NCI-H2107 treated with DMSO at 0.1 percent for 48 hours (cell line): ENCODE results near the gene OPN1SW.

Source experiments
- DNase-seq: peaks from one replicate; lab custom pipeline; 2025; ENCODE audit not compliant: unreplicated experiment; lab: John Stamatoyannopoulos, UW

The OPN1SW gene, protein sequence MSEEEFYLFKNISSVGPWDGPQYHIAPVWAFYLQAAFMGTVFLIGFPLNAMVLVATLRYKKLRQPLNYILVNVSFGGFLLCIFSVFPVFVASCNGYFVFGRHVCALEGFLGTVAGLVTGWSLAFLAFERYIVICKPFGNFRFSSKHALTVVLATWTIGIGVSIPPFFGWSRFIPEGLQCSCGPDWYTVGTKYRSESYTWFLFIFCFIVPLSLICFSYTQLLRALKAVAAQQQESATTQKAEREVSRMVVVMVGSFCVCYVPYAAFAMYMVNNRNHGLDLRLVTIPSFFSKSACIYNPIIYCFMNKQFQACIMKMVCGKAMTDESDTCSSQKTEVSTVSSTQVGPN

GRCh38 chr7:128775744-128776474 is at the start of gene OPN1SW:
Gene OPN1SW, minus strand, starts transcription at chr7:128775794. Its CDS starts 13 bp downstream, at chr7:128775781.
- no peak for DNase-seq

GRCh38 chr7:128821724-128822123 is 46.1 kb upstream of the OPN1SW start:
- DNase-seq, result no peak

GRCh38 chr7:128818694-128819093 is 43.1 kb upstream of the OPN1SW start:
- no peak for DNase-seq

- no peak for DNase-seq
Measured at GRCh38 chr7:128815289-128815942, 39.8 kb upstream of the OPN1SW start.

DNA sequence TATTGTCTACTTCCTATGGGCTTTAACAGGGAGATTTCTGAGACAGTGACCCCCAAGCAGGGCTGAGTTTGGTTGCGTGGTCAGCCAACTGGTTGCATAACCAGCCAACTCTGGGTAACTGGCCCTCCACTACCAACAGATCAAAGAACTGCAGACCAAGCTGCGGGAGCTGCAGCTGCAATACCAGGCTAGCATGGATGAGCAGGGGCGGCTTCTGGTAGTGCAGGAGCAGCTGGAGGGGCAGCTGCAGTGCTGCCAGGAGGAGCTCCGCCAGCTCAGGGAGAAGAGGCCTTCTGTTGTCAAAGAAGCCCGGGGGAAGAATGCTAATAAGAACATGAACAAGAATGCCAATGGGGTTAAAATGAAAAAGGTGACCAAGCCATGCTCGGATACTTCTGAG is 38.9 kb upstream of the OPN1SW start:
- DNase-seq, result no peak

DNA sequence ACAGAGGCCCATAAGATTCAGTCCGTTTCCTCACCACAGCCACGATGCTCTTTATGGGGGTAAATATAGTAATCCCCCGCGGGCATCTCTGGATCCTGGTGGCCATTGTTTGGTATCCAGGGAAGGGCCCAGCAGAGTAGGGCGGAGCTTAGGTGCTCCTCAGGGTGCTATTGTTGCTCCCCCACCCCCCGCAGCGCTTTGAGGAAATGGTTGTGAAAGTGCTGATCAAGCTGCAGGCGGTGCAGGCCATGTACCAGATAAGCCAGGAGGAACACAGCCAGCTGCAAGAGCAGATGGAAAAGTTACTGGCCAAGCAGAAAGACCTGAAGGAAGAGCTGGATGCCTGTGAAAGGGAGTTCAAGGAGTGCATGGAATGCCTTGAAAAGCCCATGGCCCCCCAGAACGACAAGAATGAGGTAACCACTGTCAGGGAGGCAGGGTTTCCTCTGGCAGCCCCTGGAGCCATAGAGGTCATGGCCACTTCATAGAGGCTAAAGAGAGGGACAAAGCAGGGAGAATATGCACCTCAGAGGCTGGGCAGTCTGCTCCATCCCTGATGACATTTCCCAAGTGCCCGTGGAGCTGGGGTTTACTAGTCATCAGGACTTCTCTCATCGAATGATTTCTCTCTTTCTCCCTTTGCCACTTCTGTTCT is 37.0 kb upstream of the OPN1SW start:
- peak; percentile 92 for DNase-seq

DNA sequence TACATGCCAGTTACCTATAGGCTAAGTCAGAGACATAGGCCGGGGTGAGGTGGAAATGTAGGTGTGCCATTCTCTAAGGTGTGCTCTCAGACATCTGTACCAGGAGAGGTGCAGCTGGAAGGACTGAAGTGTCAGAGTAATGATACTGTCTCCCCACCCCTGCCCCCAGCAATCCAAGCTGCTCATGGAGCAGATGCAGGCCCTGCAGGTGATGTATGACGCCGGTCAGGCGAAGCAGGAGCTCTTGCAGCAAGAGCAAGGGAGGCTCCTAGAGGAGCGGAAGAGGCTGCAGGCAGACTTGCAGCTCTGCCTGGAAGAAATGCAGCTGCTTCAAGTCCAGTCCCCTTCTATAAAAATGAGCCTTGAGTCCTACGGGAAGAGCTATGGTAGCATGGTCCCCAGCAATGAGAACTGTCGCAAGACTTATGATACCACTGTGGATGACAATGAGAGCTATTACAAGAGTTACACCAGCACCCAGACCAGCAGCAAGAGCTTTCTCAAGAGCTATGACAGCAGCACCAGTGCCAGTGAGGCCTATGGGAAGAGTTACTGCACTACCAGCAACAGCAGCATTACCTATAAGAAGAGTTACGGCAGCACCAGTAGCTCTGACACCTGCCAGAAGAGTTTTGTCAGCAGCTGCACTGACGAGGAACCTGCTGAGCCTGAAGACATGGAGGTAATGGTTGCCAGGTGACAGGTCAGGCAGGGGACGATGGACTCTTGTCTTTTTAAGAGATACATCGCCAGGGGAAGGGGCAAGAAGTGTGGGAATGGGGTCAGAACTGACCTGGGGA is 36.2 kb upstream of the OPN1SW start:
- peak; percentile 67 for DNase-seq

DNA sequence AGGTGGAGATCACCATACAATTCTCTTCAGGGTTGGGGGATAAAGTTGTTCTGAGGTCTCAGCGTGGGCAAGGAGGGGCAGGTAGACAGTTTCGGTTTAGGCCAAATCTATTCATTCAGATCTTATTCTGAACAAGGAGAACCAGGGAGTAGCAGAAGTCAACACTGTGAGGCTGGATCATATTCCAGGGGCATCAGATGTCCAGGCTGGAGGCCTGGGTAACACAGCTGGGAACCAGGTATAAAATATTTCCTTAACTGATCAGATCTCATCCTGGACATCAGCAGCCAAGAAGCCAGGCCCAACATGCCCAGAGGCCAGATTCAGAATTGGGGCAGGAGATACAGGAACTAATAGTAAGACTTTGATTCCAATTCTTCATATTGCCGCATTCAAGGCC is 35.4 kb upstream of the OPN1SW start:
- DNase-seq, result no peak

- no peak for DNase-seq
Measured at GRCh38 chr7:128810473-128810872, 34.9 kb upstream of the OPN1SW start.

DNA sequence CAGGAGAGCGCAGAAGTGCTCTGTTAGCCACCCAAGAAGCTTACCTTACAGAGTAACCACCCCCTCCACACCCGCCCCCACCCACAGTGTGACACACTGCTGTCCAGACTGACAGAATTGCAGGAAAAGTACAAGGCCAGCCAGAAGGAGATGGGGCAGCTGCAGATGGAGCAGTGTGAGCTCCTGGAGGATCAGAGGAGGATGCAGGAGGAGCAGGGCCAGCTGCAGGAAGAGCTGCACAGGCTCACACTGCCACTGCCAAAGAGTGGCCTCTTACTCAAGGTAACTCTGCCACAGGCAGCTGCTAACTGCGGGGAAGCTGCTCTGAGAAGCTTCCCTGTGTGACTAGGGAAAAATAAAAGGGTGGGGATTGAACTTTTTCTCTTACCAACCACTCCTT is 33.8 kb upstream of the OPN1SW start:
- no peak for DNase-seq

- DNase-seq, result no peak
Measured at GRCh38 chr7:128807191-128807590, 31.6 kb upstream of the OPN1SW start.

GRCh38 chr7:128805225-128805624 is 29.6 kb upstream of the OPN1SW start:
- DNase-seq, result no peak

DNA sequence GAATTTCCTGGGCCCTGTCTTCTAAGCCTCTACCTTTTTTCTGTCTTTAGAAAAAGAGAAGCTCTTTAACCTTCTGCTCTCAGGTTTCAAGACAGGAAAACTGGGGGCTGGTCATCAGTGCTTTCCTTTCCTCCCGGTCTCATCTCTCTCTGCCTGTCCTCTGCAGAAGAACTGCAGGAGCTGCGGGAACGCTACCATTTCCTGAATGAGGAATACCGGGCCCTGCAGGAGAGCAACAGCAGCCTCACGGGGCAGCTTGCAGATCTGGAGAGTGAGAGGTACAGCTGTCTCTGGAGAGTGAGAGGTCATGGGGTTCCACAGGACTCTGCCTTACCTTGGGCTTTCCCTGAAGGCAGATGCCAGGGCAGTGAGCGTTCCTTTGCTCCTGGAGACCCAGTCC is 28.9 kb upstream of the OPN1SW start:
- DNase-seq, result no peak

GRCh38 chr7:128801667-128802418 is 26.2 kb upstream of the OPN1SW start:
- DNase-seq, result no peak

DNA sequence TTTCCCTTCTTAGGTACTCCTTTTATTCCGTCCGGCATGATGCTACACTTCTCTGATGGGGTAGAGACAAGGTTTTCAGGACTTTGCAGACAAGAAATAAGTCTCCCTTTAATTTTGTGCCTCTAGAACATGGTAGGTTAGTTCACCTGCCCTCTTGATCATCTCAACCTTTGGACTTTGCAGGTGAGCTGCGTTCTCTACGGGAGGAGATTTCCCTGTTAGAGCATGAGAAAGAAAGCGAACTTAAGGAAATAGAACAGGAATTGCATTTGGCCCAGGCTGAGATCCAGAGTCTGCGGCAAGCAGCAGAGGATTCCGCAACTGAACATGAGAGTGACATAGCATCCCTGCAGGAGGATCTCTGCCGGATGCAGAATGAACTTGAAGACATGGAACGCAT is 25.4 kb upstream of the OPN1SW start:
- DNase-seq, result no peak

DNA sequence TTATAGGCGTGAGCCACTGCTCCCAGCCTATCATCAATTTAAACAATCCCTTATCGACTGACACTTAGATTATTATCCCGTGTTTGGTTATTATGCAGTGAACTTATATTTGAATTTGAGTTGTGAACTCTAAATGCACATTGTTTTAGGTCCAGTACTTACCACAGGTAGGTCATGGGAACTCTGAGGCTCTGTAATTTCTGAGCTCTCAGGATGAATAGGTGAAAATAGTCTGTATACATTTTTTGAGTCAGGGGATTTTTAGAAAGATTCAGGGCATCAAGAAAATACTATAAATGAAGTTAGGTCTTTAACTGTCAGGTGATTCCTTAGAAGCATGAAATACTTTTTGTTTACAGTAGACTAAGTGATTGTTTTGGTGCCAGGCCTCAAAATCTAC is 25.0 kb upstream of the OPN1SW start:
- no peak for DNase-seq

- no peak for DNase-seq
Measured at GRCh38 chr7:128799451-128799850, 23.9 kb upstream of the OPN1SW start.

GRCh38 chr7:128796327-128796726 is 20.7 kb upstream of the OPN1SW start:
- DNase-seq, result no peak

- no peak for DNase-seq
Measured at GRCh38 chr7:128795129-128795528, 19.5 kb upstream of the OPN1SW start.

DNA sequence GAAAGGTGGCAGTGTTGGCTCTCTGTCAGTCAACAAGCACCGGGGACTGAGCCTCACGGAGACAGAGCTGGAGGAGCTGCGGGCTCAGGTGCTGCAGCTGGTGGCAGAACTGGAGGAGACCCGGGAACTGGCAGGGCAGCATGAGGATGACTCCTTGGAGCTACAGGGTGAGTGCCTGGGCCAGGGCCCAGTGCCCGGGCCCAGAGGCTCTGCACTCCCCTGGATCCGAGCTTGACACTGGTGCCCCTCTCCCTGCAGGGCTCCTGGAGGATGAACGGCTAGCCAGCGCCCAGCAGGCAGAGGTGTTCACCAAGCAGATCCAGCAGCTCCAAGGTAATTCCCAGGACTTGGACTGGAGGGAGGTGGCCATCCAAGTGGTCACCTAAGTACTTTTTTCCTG is 18.8 kb upstream of the OPN1SW start:
- no peak for DNase-seq
